NCI-H2227 treated with DMSO at 0.1 percent for 48 hours (cell line): ENCODE measurements around the gene NUDT7.

Experiments
- DNase-seq: peaks from one replicate; lab custom pipeline; 2025; lab: John Stamatoyannopoulos, UW

NUDT7 gene

GRCh38 chr16:77724174-77724573, 1.9 kb downstream of the NUDT7 start:
- DNase-seq, result no peak

GRCh38 chr16:77729951-77730350, 7.6 kb downstream of the NUDT7 start:
- DNase-seq, result no peak

GRCh38 chr16:77732241-77732946, 10.1 kb downstream of the NUDT7 start:
- DNase-seq, result no peak

- no peak for DNase-seq
Observed at GRCh38 chr16:77736879-77737278, 14.6 kb downstream of the NUDT7 start.

GRCh38 chr16:77738706-77739558, 16.6 kb downstream of the NUDT7 start:
- DNase-seq, result no peak

GRCh38 chr16:77739559-77739892, 17.2 kb downstream of the NUDT7 start:
- DNase-seq, result no peak

- DNase-seq, result no peak
Observed at GRCh38 chr16:77744141-77744540, 21.8 kb downstream of the NUDT7 start.

GRCh38 chr16:77745972-77746371, 23.7 kb downstream of the NUDT7 start:
- DNase-seq, result no peak

GRCh38 chr16:77748421-77749005, 26.2 kb downstream of the NUDT7 start:
- no peak for DNase-seq

GRCh38 chr16:77749415-77749814, 27.1 kb downstream of the NUDT7 start:
- no peak for DNase-seq

GRCh38 chr16:77758046-77758445, 35.7 kb downstream of the NUDT7 start:
- DNase-seq, result no peak

- DNase-seq, result no peak
Observed at GRCh38 chr16:77758508-77758907, 36.2 kb downstream of the NUDT7 start.

GRCh38 chr16:77759201-77759600, 36.9 kb downstream of the NUDT7 start:
- no peak for DNase-seq

- no peak for DNase-seq
Observed at GRCh38 chr16:77759821-77760220, 37.5 kb downstream of the NUDT7 start.

GRCh38 chr16:77760800-77761199, 38.5 kb downstream of the NUDT7 start:
- DNase-seq, result no peak

GRCh38 chr16:77761204-77761603, 38.9 kb downstream of the NUDT7 start:
- no peak for DNase-seq

- no peak for DNase-seq
Observed at GRCh38 chr16:77762262-77762661, 39.9 kb downstream of the NUDT7 start.

GRCh38 chr16:77763994-77764393, 41.7 kb downstream of the NUDT7 start:
- DNase-seq, result no peak

- DNase-seq, result no peak
Observed at GRCh38 chr16:77767211-77767610, 44.9 kb downstream of the NUDT7 start.

- no peak for DNase-seq
Observed at GRCh38 chr16:77767826-77768225, 45.5 kb downstream of the NUDT7 start.

- no peak for DNase-seq
Observed at GRCh38 chr16:77775911-77776909, 53.9 kb downstream of the NUDT7 start.

GRCh38 chr16:77777745-77778144, 55.4 kb downstream of the NUDT7 start:
- no peak for DNase-seq
